Measurements from ENCODE around the gene KCNG4. TPM values are rescaled to one million over a fixed set of nuclear protein-coding genes. Genes with fewer than 3 reads are reported as not detected.

Gene KCNG4
- total and polyA plus RNA-seq, 10 of the 15 experiments (the other 5 are each of a cell fraction or from before 2014, with no cell fraction given): not detected

DNA sequence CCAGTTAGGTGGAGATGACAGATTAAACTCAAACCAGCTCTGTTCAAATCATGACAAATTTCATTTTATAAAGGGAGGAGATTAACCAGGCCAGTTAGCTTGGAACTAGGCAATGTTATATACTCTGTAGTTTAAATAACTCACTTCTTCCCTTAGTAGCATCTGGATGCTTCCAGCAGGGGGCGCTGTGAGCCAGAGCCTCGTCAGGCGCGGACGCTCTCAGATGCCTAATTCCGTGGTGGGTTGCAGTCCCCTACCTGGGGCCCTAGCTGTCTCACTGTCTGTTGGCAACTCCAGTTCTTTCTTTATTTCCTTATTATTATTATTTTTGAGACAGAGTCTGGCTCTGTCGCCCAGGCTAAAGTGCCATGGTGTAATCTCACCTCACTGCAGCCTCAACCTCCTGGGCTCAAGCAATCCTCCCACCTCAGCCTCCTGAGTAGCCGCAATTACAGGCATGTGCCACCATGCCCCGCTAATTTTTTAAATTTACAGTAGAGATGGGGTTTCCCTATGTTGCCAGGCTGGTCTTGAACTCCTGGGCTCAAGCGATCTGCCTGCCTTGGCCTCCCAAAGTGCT is 37.5 kb upstream of the KCNG4 start:
- 30% methylated on average over 10 of the region's 10 CpGs for WGBS (ENCODE audit: insufficient coverage, insufficient replicate concordance, low lambda C conversion rate, missing lambda C conversion rate)
- Histone ChIP-seq H2AFZ (ENCODE audit: control insufficient read depth, low read depth, low read length) (no peak overlapping the region), H3K4me2 (ENCODE audit: control insufficient read depth, insufficient read depth) (no peak overlapping the region), H3K4me1 (ENCODE audit: control insufficient read depth, insufficient read depth, low read length) (no peaks in the 10 kb centered on the region), H4K20me1 (ENCODE audit: control insufficient read depth, insufficient read depth) (no peaks in the 10 kb centered on the region), H3K4me3 (no peak overlapping the region), H3K36me3 (ENCODE audit: control insufficient read depth in 2 of 2, insufficient read depth in 2 of 2, low read length in 1 of 2) (no peaks in the 10 kb centered on the region), H3K79me2 (ENCODE audit: control insufficient read depth, insufficient read depth, low read length) (no peaks in the 10 kb centered on the region), H3K27me3 (replicated peaks in 1 of 2; ENCODE audit: control insufficient read depth in 2 of 2, insufficient read depth in 2 of 2, low read length in 1 of 2) (peaks cover 0 to 2% of the 10 kb centered on the region in 2 experiments; a peak in 2 of 4 replicates), H3K9me3 (replicated peaks; ENCODE audit: control insufficient read depth, insufficient read depth, low read length) (no peaks in the 10 kb centered on the region), H3K27ac (ENCODE audit: control insufficient read depth, insufficient read depth) (no peak overlapping the region), H3K9ac (ENCODE audit: control insufficient read depth, insufficient read depth, low read length) (no peak overlapping the region)
- ChIA-PET POLR2A (interaction anchor here (1.0 kb wide), 1 partner anchor 229 kb away, joined by 4 read pairs; no protein-coding TSS in a partner anchor), RAD21 (ENCODE audit: unreplicated experiment) (interaction anchor here (0.7 to 1.3 kb wide), 9 partner anchors 9 to 385 kb away, joined by 3 to 5 read pairs (median 4); no protein-coding TSS in a partner anchor), CTCF (interaction anchor here (0.6 to 6.1 kb wide), 18 partner anchors 9 to 694 kb away, joined by 3 to 63 read pairs (median 4); no protein-coding TSS in a partner anchor), SMC1A (ENCODE audit: uncharacterized antibody, unreplicated experiment) (interaction anchor here (0.6 to 2.7 kb wide), 7 partner anchors 9 to 694 kb away, joined by 3 to 19 read pairs (median 3); no protein-coding TSS in a partner anchor)
- in situ Hi-C loops (cut with MboI) (loop anchor here (10.0 kb wide), 1 partner anchor 347 kb away; no protein-coding TSS in a partner anchor), intact Hi-C loops (cut with micrococcal nuclease; ENCODE audit: unreplicated experiment) (loop anchor here (1.0 to 2.0 kb wide), 3 partner anchors 207 to 345 kb away; no protein-coding TSS in a partner anchor)
- DNase-seq (ENCODE audit: low read depth, low spot score): no peak
- no peak for TF ChIP-seq PAX8 (IDR thresholded peaks at IDR 0.05)
- TF ChIP-seq SREBF1 (IDR thresholded peaks at IDR 0.05; ENCODE audit: low read length): no peak
- no peak for TF ChIP-seq TCF12 (IDR thresholded peaks at IDR 0.05; ENCODE audit: low read depth, low read length)
- no peak for TF ChIP-seq BCL11A (IDR thresholded peaks at IDR 0.05; ENCODE audit: low read depth, low read length)
- no peak for TF ChIP-seq JUNB (IDR thresholded peaks at IDR 0.05)
- no peak for TF ChIP-seq BACH1 (IDR thresholded peaks at IDR 0.05; ENCODE audit: borderline replicate concordance)
- TF ChIP-seq RAD21 (IDR thresholded peaks at IDR 0.05; ENCODE audit: insufficient read depth, low read depth, low read length): peak; percentile 69
- TF ChIP-seq, protein P1, sequence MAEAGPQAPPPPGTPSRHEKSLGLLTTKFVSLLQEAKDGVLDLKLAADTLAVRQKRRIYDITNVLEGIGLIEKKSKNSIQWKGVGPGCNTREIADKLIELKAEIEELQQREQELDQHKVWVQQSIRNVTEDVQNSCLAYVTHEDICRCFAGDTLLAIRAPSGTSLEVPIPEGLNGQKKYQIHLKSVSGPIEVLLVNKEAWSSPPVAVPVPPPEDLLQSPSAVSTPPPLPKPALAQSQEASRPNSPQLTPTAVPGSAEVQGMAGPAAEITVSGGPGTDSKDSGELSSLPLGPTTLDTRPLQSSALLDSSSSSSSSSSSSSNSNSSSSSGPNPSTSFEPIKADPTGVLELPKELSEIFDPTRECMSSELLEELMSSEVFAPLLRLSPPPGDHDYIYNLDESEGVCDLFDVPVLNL (IDR thresholded peaks at IDR 0.05; ENCODE audit: low read depth, low read length): no peak
- no peak for TF ChIP-seq WRNIP1 (IDR thresholded peaks at IDR 0.05; ENCODE audit: borderline replicate concordance, low read depth, low read length)
- TF ChIP-seq, protein P2, sequence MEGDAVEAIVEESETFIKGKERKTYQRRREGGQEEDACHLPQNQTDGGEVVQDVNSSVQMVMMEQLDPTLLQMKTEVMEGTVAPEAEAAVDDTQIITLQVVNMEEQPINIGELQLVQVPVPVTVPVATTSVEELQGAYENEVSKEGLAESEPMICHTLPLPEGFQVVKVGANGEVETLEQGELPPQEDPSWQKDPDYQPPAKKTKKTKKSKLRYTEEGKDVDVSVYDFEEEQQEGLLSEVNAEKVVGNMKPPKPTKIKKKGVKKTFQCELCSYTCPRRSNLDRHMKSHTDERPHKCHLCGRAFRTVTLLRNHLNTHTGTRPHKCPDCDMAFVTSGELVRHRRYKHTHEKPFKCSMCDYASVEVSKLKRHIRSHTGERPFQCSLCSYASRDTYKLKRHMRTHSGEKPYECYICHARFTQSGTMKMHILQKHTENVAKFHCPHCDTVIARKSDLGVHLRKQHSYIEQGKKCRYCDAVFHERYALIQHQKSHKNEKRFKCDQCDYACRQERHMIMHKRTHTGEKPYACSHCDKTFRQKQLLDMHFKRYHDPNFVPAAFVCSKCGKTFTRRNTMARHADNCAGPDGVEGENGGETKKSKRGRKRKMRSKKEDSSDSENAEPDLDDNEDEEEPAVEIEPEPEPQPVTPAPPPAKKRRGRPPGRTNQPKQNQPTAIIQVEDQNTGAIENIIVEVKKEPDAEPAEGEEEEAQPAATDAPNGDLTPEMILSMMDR (IDR thresholded peaks at IDR 0.05 in 2 of 3, conservative IDR thresholded peaks at IDR 0.05 in 1 of 3; ENCODE audit: control insufficient read depth in 2 of 3, extremely low read depth in 1 of 3, insufficient read depth in 1 of 3, low read depth in 3 of 3, low read length in 3 of 3): peak; percentile 69 to 82 (median 72)
- TF ChIP-seq, protein P3, sequence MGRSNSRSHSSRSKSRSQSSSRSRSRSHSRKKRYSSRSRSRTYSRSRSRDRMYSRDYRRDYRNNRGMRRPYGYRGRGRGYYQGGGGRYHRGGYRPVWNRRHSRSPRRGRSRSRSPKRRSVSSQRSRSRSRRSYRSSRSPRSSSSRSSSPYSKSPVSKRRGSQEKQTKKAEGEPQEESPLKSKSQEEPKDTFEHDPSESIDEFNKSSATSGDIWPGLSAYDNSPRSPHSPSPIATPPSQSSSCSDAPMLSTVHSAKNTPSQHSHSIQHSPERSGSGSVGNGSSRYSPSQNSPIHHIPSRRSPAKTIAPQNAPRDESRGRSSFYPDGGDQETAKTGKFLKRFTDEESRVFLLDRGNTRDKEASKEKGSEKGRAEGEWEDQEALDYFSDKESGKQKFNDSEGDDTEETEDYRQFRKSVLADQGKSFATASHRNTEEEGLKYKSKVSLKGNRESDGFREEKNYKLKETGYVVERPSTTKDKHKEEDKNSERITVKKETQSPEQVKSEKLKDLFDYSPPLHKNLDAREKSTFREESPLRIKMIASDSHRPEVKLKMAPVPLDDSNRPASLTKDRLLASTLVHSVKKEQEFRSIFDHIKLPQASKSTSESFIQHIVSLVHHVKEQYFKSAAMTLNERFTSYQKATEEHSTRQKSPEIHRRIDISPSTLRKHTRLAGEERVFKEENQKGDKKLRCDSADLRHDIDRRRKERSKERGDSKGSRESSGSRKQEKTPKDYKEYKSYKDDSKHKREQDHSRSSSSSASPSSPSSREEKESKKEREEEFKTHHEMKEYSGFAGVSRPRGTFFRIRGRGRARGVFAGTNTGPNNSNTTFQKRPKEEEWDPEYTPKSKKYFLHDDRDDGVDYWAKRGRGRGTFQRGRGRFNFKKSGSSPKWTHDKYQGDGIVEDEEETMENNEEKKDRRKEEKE (IDR thresholded peaks at IDR 0.05): no peak
- no peak for TF ChIP-seq MEF2A (IDR thresholded peaks at IDR 0.05; ENCODE audit: insufficient read depth, low read depth, low read length)
- peak; percentile 35; the same call in 1 of the 2 replicates for TF ChIP-seq YY1 (IDR thresholded peaks at IDR 0.05; ENCODE audit: low read depth, low read length)
- peak; percentile 68; the same call in 1 of the 2 replicates for TF ChIP-seq SMC3 (IDR thresholded peaks at IDR 0.05; ENCODE audit: borderline replicate concordance, low read length)
- TF ChIP-seq, protein P4, sequence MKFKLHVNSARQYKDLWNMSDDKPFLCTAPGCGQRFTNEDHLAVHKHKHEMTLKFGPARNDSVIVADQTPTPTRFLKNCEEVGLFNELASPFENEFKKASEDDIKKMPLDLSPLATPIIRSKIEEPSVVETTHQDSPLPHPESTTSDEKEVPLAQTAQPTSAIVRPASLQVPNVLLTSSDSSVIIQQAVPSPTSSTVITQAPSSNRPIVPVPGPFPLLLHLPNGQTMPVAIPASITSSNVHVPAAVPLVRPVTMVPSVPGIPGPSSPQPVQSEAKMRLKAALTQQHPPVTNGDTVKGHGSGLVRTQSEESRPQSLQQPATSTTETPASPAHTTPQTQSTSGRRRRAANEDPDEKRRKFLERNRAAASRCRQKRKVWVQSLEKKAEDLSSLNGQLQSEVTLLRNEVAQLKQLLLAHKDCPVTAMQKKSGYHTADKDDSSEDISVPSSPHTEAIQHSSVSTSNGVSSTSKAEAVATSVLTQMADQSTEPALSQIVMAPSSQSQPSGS (IDR thresholded peaks at IDR 0.05; ENCODE audit: low read length): no peak
- no peak for TF ChIP-seq MXI1 (IDR thresholded peaks at IDR 0.05; ENCODE audit: low read depth, low read length)
- ATAC-seq: peak; percentile 92
- no TSS peak for BruUV-seq (replicated peaks)
- peak; percentile 76 for FAIRE-seq

All from GM12878 (cell line).